ENCODE measurements around the gene ZMYND12. TPM values are rescaled to one million over a fixed set of nuclear protein-coding genes. Genes with fewer than 3 reads are reported as not detected.

ZMYND12 gene
- total and polyA plus RNA-seq, 2 donors (not counting 3 experiments of a cell fraction or from before 2014, with no cell fraction given) = 0.33 to 0.40 TPM

GRCh38 chr1:42431514-42431913, 24.3 kb downstream of the ZMYND12 start:
- Histone ChIP-seq H3K9me3 (replicated peaks; ENCODE audit: control insufficient read depth, insufficient read depth, low read length) (no peaks in the 10 kb centered on the region), H3K79me2 (ENCODE audit: control insufficient read depth, insufficient read depth, low read length) (no peaks in the 10 kb centered on the region), H3K4me3 (replicated peaks in 1 of 3; ENCODE audit: insufficient read depth in 1 of 3, low read depth in 1 of 3, low read length in 3 of 3) (no peak overlapping the region), H3K9me1 (replicated peaks; ENCODE audit: control insufficient read depth, extremely low read depth, insufficient read depth, low read length) (no peaks in the 10 kb centered on the region), H3K36me3 (ENCODE audit: control insufficient read depth in 2 of 2, extremely low read depth in 1 of 2, insufficient read depth in 2 of 2, low read length in 2 of 2) (no peaks in the 10 kb centered on the region), H4K20me1 (replicated peaks; ENCODE audit: control insufficient read depth, extremely low read depth, insufficient read depth, low read length) (no peaks in the 10 kb centered on the region), H3K27ac (ENCODE audit: insufficient read depth, low read depth, low read length) (no peak overlapping the region), H3K9ac (replicated peaks; ENCODE audit: extremely low read depth, insufficient read depth, low read length) (no peak overlapping the region), H3K4me1 (ENCODE audit: control insufficient read depth, extremely low read depth, insufficient read depth, low read length) (peaks cover 12% of the 10 kb centered on the region), H3K27me3 (ENCODE audit: control insufficient read depth in 2 of 2, insufficient read depth in 2 of 2, low read length in 2 of 2) (no peaks in the 10 kb centered on the region), H2AFZ (ENCODE audit: low read depth, low read length) (no peak overlapping the region), H3K4me2 (ENCODE audit: insufficient read depth, low read length) (no peak overlapping the region)
- intact Hi-C loops (cut with micrococcal nuclease) = no loop called here
- no peak for DNase-seq (ENCODE audit: low read depth, low spot score)
- BruUV-seq (replicated peaks) = no TSS peak
- ChIA-PET CTCF (no interaction called here), POLR2A (no interaction called here)
- TF ChIP-seq CTCF (IDR thresholded peaks at IDR 0.05; ENCODE audit: extremely low read depth in 1 of 2, insufficient read depth in 1 of 2, low read depth in 1 of 2, low read length in 2 of 2) (no peak), MYC (IDR thresholded peaks at IDR 0.05; ENCODE audit: low read depth, low read length) (no peak), JUN (IDR thresholded peaks at IDR 0.05; ENCODE audit: borderline replicate concordance, insufficient read depth, insufficient read length, low read depth) (no peak), MAX (IDR thresholded peaks at IDR 0.05; ENCODE audit: insufficient read depth, insufficient read length) (no peak), FOS (IDR thresholded peaks at IDR 0.05; ENCODE audit: borderline replicate concordance, insufficient read depth, low read length) (no peak), POLR2A (IDR thresholded peaks at IDR 0.05; ENCODE audit: low read depth, low read length) (no peak), GATA2 (IDR thresholded peaks at IDR 0.05; ENCODE audit: insufficient read depth, insufficient read length, low read depth, low read length) (no peak), POLR2AphosphoS5 (IDR thresholded peaks at IDR 0.05; ENCODE audit: insufficient read depth, low read depth, low read length) (no peak), EZH2 (IDR thresholded peaks at IDR 0.05; ENCODE audit: borderline replicate concordance, low read depth, low read length, severe bottlenecking) (no peak)
- dilution Hi-C loops (cut with MboI; ENCODE audit: extremely low pct_ligation_motif_present, low sequenced_read_pairs) = no loop called here
- FAIRE-seq = no peak
